Fibroblast of peridontal ligament (primary cell): ENCODE results near the gene PSME3IP1.

Experiments
- DNase-seq: peaks from one replicate; pipeline ENCODE4 v3.0.0-alpha.2; 2010; ENCODE audit errors: extremely low read depth

Gene PSME3IP1

DNA sequence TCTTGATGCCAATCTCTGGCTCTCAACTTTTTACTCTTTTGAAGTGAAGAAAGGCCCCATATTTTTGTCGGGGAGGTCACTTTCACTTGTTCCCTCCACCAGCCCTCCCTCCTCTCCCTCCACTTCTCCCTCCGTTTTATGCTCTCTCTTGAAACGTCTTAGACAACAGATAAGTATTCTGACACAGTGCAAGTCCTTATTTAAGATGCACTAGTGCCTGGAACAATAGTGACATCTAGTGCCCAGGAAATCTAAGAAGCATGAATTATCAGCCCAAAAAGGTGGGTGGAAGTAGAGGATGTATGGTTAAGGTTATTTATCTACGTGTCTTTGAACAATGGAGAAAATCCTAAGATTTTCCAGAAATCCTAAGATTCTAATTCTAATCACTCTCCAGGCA, 17.9 kb downstream of the PSME3IP1 start:
- DNase-seq: peak; percentile 87

DNA sequence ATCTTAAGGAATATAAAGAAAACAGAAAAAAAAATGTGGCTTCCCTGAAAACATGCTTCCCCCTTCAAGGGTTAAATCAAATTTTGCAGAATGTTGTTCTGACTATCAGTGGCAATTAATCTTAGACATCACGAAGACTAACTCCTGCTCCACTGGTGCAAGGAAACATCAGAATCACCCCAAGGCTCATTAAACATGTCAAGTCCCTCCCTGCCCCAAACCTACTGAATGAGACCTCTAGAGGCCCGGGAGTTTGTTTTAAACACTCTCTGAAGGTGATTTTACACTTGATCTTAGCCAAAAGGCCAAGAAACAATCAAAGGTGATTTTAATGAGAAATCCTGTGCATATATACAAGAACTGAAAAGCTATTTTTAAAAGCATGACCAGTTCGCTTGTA, 18.3 kb downstream of the PSME3IP1 start:
- no peak for DNase-seq

DNA sequence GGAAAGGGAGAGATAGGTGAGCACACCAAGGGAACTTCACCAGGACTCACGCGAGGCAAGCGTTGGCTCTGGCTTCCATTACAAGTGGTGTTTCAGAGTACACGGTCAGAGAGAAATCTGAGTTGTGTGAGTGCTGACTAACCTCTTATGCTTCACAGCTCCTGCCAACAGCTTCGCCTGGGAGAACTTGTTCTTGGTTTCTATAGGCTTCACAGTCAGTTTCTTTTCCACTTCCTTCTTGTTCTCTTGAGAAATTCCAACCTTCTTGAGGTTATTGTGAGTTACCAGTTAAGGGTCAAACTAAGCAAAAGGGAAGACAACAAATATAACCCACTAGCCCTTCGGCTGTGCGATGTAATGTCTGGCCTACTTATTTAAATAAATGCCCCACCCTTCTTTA, 18.9 kb downstream of the PSME3IP1 start:
- DNase-seq: peak; percentile 74

DNA sequence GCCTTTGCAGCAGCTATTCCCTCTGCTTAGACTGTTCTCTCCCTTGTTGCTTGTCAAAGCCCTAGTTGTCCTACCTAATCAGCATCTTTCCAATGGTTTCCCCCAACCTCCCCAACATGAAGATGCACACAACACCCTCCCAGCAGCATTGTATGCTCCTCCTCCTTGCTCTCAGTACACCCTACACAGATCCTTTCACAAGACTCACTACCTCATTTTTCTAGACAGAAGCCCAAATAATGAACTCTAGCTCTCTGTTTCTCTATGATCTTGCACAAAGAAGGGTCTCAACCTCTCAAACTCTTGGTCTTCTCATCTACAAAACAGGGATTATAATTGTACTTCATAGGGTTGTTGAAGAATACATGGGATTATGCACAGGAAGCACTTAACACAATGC, 19.4 kb downstream of the PSME3IP1 start:
- DNase-seq: no peak

DNA sequence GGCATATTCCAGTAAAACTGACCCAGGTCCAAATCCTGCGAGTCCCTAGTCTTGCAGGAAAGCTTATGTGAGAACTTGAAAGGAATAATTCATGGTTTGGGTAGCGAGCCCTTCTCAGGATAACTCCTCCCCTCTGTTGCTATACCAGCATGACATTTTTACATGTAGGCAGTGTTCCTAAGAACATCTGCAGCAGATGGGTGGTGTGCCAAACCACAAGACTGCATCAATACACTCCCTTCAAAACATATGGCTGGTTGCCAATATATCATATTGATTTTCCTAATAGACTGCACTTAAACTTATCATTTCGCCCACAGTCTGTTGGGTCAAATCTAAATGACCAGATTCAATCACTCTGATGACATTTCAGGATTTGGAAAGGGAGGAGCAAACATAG, 19.9 kb downstream of the PSME3IP1 start:
- DNase-seq: peak; percentile 62

DNA sequence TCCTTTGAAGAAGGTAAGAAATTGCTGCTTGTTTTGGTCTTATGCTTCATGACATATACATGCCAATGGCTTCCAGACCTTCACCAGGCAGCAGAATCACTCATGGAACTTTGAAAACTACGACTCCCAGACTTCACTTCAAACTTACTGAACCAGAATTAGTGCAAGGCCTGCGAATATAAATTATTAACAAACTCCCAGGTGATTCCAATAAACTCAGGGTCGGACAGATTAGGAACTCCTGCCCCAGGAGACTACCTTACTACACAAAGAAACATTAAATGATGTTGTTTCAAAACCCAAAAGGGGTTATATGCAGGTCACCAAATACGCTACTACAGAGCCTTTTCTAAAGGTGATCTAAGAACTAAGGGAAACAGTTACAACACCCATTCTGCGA, 20.4 kb downstream of the PSME3IP1 start:
- no peak for DNase-seq

DNA sequence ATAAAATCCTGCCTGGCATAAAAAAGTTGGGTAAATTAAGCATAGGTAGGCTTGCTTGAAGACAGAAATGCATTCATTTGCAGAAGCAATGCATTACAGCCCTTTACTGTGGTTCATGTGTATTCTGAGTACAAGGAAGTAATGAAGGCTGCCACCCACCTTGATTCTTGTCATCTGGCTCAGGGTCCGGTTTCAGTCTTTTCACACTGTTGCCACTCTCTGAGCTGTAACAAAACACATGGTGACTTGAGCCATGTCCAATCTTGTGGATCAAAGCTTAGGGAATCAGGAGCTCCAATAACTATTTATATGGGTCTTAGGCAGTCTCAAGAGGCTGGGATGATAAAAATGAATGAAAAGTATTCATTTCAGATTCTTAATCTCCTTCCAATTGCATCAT, 22.0 kb downstream of the PSME3IP1 start:
- DNase-seq: no peak

DNA sequence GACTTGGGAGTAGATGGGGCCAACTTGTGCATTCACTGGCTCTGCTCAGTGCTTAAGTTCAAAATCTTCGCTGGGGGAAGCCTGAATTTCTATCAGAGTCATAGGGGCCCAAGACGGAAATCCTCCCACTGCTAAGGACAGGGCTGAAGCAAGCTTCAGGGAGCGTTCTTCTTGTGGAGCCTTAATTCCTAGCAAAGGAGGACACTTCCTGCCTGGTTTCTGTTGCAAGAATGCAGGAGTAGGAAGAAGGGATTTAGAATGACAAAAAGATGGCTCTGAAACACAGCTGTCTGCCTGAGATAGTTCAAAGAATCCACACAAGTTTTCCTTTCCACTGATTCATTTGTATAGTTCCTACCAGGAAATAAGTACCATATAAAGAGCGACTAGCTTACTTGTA, 26.4 kb downstream of the PSME3IP1 start:
- no peak for DNase-seq

DNA sequence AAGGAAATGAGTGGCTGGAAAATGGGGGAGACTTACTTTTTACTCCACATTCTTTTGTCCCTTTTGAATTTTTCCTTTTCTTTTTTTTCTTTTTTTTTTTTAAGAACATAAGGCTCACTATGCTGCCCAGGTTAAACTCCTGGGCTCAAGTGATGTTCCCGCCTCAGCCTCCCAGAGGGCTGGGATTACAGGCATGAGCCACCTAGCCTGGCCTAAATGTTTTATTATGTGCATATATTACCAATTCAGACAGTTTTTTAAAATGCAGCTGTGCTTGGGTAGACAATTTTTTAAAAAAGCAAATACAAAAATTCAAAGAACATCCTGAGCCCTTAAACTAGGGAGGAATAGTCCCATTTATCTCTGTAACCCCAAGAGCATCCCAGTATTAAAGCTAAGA, 28.3 kb downstream of the PSME3IP1 start:
- no peak for DNase-seq

DNA sequence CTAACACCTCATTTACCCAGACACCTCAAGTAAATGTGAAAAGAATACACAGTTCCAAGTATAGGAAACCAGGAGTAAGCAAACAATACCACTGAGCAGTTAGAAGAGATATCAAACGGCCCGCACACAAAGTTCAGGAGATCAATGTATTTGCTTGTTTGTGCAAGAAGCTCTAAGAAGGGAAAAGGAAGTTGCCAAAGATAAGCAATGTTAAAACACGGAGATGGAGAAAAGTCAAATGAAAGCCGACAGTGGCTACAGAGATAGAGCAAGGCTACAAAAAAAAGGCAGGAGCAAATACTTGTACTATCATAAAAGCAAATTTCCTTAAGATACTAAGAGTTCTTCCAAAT, 29.5 kb downstream of the PSME3IP1 start:
- DNase-seq: no peak

DNA sequence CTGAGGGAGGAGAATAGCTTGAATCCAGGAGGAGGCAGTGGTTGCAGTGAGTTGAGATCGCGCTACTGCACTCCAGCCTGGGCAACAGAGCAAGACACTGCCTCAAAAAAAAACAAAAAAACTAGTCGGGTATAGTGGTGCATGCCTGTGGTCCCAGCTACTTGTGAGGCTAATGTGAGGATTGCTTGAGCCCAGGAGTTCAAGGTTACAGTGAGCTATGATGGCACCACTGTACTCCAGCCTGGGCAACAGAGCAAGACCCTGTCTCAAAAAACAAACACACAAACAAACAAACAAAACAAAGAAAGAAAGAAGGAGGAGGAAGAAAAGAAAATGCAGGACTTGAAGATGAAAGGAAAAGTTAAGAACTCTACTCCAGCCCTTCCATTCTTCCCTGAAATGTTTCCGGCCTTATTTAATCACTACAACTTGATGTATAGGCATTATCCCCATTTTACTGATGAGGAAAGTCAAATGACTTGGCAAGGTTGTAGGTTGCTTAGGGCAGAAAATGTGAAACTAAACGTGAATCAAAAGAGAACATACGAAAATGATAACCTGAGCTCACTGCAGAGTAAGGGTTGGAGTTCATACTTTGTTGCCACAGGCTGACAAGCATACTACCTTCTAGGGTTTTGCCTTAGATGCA, 30.0 kb downstream of the PSME3IP1 start:
- no peak for DNase-seq

DNA sequence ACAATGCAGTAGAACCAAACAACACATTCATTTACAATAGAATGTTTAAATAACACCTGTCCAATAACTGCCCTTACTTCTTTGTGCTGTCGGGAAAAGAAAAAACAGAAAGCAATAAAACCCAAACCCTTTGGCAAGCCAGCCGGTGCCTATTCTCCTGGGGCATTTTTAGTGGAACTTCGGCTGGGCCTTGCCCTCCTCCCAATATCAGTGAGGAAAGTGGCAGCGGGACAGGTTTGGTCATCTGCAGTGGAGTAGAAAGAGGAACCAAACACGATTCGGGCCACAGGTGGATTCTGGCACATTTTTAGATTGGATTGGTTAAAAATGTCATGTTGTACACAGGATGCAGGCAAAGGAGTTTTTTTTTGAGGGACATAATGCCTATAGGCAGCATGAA, 32.0 kb downstream of the PSME3IP1 start:
- DNase-seq: no peak

DNA sequence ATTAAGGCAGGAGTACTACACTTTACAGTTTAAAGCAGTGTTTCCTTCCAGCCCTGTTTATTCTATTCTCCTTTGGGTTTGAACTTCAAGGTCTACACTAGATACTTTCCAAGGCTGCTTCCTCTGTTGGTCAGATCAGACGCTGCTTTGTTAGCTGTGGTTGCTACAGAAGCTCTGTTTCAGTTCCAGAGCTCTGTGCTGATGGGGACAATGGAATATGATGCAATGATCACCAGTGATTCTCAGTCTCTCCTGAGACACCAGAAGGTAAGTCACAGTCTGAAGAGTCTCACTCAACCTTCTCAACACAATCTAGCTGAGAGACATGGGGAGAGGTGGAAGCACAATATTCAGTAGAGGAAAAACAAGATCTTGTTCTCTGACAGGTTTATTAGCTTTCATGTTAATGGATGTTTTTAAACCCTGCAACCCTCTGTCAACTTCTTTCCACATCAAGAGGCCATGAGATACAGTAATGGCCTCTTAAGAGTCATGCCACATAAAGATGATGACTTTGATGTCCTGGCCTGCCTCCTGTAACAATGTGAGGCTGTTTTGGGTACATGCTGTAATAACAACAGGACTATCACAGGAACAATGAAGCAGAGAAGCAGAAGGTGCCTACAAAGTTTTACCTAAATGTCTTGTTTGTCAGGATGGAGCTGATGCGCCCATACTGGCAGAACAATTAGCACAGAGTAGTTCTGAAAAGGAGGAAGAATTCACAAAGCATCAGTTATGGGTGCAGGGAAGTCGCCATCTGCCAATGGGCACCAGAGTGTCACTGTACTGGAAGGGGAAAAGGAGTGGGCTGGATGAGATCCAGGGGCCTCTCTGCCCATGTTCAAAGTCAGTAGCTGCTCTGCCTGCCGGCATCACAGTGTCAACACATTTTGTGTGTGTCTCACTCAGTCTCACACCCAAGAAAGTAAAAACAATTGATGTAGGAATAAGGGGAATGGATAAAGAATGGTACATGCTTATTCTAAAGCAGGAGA, 33.4 kb downstream of the PSME3IP1 start:
- DNase-seq: no peak

DNA sequence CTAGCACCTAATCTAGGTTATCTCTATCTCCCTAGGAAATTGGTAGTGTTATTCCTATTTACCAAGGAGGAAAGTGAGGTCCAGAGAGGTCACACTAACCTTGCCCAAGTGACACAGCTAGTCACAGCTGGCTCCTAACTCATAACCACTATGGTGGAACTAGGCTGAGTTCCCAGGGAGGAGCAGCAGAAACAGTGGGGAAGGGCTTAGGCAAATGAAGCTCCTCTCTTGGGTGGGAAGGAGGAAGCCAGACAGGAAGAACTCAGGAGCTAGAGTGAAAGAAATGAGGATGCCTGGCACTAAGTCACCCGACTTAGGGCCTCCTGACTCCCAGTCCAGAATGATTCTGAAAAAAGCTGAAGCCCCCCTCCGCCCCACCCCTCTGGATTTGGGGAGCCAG, 34.5 kb downstream of the PSME3IP1 start:
- DNase-seq: no peak

DNA sequence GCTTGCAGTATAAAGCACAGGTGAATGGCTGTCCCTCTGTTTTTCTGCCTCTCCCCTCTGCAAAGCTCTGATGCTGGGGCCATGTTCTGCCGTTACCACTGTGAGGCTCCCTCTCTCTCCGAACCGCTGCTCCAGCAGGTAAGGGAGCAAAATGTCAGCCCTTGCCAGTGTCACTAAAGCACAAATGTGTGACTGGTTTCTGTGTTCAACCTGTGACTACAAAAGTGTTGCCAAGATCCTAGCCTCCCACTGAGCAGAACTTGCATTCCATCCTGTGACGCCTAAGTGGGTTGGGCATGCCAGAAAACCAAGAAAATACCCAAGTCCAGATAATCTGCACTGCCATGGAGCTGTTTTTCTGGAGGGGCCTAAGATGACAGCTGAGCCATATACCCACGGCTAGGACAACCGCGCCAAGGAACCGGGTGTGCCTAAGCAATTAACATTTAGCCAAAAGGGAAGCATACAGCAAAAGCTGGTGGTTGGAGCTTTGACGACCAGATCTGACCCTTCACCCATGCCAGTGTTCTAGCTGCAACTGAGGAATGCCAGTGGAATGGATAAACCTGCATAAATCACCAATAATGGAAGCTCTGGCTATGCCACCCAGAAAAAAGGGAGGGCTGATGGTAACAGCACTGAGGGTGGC, 35.0 kb downstream of the PSME3IP1 start:
- DNase-seq: no peak

DNA sequence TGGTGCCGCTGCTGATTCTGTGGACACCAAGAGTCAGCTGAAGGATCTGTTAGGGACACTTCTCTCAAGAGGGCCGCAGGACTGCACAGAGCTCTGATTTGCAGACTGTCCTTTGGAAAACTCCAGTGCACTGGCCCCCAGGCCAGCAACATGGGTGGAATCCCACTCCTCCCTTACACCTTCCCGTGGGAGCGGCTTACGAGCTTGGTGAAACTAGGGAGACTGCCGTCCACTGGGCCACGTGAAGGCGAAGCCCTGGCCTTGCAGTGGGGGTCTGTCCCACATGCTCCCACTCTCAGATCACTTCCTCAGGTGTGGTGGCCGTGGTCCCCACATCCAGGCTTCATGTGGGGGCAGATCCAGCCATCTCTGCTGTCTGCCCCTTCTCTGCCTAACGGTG, 36.4 kb downstream of the PSME3IP1 start:
- no peak for DNase-seq

DNA sequence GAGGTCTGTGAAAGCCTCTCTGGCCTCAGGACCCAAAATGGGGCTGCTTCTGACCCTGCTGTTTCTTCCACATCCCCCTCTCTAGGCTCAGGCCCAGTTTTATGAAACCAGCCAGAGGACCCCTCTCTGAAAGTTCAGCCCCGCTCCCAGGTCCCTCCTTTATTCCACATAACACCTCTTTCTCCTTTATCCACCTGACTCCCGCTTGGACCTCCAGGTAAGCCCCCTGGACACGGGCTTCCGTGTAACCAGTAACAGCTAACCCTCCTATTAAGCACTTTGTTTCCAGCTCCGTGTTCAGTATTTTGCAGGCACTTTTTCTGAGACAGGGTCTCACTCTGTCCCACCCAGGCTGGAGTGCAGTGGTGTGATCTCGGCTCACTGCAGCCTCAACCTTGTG, 37.4 kb downstream of the PSME3IP1 start:
- no peak for DNase-seq

DNA sequence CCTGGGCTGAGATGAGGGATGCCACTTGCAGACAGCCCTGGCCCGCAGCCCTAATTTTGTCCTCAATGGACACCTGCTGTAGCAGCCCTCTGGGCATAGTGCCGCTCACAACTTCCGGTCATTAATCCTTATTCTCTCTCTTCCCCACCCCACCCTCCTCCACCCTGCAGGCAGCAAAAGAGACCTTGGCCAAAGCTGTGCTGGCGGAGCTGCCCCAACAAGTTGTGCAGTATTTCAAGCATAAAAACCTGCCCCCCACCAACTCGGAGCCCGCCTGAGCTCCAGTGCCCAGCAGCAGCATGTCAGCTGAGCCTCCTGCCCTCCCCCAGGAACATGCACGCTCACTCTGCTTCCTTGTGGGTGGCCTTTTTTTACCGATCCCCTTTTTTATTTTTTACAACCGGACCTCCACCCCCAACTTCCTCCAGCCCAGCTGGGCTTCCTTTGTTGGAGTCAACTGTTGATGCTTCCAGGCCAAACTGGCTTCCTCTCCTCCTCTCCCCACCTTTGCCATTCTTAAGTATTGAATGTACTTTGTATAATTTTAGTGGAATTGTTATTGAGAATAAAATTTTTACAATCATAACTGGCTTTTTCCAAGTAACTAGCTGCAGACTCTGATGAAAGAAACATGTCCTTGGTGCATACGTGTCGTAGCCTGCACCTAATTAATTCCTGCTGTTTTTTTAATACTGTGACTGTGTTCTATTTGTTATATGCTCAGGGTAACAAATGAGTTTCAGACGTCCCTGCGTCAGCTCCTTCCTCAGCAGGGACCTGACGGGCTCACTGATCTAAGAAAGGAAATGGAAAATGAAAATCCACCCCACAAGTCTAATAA, 38.2 kb downstream of the PSME3IP1 start:
- DNase-seq: peak; percentile 31

DNA sequence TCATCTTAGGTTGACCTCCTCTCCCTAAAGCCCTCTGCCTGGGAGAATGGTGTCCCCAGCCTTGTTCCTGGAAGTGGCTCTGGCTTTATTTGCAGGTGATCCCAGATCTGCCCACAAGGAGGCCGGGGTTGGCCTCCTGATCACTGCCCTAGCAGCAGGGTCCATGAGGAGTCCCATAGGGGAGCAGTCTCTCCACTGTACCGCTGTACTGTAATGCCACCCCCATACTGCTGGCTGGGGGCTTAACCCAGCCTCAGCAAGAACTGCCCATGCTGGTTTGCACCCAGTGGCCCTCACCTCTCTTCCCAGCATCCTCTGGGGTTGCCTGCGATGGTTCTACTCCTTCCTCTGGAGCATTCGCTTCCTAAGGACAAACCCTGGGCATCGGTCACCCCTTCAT, 39.1 kb downstream of the PSME3IP1 start:
- no peak for DNase-seq

DNA sequence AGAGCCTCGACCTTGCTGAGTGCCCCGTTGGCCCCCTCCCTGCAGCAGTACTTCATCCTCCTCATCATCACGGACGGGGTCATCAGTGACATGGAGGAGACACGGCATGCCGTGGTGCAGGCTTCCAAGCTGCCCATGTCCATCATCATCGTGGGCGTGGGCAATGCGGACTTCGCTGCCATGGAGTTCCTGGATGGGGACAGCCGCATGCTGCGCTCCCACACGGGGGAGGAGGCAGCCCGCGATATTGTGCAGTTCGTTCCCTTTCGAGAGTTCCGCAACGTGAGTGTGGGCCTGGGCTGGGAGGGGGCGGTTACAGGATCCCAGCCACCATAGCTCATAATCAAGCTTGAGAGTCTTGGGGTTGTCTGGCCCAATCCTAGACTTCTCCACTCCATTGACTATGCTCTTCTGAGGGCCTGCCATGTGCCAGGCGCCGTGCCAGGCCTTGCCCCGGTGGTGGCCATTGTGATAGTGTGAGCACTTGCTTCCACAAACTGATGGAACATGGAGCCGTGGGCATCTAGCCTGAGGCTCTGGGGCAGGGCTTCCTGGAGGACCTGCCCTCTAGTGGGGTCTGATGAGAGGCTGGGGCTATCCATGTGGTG, 39.7 kb downstream of the PSME3IP1 start:
- DNase-seq: no peak
